Activated T-cell treated with anti-CD3 and anti-CD28 coated beads for 24 hours (primary cell): Measurements from ENCODE around the gene MORN4.
"Not testable (repeated sequence)": the region's sequence is repeated elsewhere in the genome, so short reads cannot be mapped to it uniquely, and the experiment has no call there.

ENCODE experiments used
- DNase-seq: peaks from one replicate; pipeline ENCODE4 v3.0.0-alpha.2; 2020; ENCODE audit warnings: low read depth

Gene MORN4

DNA sequence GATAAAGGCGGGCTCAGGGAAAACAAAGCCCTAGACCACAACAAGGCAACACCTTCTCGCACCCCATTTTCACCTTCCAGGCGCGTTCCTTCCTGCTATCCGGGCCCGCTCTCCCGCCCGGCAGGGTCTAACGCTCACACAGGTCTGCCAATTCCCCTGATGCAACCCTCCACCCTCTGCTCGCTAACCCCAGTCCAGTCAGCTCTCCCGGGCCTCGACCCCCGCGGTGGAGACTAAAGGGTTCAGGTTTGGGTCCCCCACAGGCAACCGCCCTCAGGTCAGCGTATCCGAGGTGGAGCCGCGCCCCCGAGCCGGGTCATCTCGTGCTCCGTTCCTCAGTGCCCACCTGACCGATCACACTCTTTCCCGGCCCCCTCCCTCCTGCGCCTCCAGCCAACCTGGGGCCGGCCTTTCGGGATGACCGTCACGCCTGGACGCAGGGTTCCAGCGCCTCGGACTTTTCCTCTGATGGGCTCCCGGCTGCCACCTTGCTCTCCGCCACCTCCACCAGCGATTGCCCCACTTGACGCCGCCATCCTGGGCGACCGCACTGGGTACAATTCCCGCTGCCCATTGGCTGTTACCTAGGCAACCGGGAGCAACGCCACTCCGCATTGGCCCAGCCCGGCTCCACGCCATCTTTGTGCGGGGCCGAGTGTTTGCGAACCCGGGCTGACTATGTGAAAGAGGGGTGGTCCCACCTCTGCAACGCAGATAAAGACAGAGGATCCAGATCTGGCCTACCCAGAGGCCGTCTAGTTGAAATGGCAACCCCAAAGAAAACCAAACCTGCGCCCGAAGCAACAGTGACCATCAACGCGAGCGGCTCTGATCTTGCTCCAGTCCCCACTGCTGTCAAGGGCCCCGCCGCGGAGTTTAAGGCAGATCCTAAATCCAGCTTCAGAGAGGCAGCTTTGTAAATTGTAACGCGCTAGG lies at the start of gene MORN4:
TSS of gene MORN4 (minus strand) at position 552 of the 936 bp plus-strand sequence. CDS start 13,847 bp downstream, outside the sequence.
- DNase-seq, result peak; percentile 88

DNA sequence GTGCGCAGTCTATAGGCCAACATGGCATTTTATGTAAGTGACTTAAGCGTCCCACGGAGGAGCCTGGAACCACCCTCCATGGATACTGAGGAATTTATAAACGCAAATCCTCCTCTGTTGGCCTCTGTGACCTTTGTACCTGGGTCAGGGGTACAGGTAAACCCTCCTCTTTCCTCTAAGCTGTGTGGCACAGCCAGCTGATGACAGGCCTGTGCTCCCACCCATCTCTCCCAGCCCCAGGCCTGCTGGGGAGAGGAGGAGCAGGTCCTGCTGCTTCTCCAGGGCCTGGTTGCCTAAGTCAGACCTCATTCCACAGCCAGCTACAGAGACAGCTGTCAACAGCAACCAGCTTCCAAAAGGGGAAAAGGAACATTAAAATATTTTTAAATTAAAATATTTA lies 48.7 kb upstream of the MORN4 start:
- DNase-seq, result no peak

DNA sequence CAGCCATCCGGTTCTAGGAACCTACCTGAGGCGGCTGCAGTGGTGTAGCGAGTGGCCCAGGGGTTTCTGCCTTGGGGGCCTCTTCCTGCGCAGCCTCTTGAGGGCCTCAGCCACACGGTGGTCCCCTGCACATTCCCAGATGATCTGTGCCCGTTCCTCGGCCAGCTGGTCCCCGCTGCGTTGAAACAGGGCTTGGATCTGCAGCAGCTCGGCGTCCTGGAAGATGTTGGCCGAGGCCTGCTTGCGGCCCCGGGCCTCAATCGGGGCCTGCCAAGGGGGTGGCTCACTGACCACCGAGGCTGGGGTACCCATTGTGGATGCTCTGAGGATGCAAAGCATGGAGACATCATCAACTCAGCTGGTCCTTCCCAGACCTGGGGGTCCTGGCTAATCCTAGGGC lies 46.3 kb upstream of the MORN4 start:
- DNase-seq, result no peak

DNA sequence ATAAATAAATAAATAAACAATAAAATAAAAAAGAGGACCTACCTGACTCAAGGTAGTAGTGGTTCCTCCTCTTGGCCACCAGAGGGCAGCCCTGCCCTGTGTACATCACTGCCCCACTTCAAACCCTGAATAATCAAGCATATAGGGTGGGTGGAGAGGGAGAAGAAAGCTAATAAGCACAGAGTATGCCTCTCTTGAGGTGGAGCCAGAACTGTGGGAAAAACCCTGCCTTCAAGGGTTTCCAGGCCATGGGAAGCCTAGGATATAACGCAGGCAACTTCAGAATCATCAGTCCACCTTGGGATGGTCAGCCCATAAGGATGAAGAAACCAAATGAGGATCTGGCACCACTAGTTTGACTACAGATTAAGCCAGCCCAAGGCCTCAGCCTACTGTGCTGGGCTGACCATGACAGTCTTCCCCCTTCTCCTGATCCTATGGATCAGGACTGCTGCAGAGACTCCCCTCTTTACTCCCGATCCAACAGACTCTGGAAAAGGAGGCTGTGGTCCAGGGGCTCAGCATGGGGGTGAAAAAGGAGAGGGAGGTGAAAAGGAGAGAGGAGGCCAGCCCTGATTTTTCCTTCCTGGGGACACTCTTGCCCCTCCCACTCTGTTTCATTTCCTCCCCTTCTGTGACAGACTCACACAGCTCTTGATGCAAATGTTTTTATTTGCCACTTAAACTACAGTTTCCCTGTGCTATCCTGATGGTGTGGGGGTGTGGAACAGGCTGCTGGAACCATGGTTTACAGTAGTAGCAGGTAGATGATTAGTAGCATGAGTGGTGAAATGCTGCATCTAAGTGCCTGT lies 43.7 kb upstream of the MORN4 start:
- DNase-seq, result peak; percentile 15

DNA sequence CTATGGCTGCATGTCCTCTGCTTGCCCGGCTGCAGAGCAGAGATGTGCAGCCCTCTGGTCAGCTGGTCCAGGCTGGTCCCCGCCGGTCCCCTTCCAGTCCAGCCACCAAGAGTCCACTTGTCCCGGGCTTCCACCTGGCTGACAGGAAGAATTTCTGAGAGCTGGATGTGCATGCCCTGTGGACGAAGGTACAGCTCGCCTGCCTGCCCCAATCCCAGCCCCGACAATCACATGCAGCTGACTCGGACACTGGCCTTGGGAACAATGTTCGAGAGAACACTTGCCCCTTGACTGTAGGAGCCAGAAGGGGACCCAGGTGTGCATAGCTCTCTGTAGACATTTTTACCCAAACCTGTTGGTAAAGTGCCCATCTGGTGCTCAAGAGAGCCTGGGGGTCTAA lies 41.9 kb upstream of the MORN4 start:
- no peak for DNase-seq

DNA sequence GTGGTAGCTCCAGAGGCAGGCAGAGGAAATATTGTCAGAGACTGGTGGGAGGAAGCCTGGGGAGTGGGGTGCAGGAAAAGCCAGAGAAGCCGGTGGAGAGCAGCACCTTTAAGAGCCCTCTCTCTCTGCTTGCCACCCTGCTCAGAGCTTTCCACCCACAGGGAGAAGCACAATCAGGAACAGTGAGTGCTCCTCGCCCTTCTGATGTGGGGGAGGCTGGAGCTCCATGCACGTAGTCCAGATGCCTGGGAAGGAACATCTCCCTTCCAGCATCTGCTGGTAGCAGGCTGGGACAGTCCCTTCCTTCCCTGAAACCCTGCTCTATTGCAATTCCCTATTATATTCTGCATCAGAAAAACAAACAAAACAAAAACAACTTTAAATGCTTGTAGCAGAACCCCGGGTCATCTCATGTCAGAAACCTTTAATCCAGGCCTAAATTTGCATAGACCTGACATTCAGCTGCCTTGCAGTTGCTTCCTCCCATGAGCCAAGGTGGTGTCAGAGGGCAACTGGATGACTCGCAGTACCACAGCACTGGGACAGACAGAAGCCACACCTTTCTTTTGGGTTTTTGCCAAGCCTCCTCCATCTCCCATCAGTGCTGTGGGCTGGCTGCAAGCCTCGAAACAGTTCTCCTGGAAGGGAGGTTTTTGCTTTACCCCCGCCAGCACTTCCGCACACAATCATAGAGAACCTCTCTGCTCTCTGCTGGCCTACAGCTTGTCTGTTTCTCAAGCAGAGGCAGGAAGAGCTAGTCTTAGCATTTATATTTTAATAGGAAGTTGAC lies 40.6 kb upstream of the MORN4 start:
- DNase-seq, result no peak

DNA sequence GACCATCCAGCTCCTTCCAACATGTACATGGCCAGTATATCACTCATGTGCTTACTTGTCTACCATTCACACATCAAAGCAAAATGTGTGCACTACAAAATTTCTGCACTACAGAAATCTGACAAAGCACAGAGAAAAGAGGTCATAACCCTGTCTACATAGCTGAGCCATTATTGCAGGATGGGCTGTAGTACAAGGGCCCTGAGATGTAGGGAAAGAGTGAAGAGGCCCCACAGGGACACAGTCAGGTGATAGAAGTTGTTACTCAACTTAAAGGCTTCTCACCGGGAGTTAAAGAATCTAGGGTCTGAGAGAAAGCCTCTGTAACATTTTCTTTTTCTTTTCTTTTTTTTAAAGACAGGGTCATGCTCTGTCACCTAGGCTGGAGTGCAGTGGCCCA lies 36.3 kb upstream of the MORN4 start:
- no peak for DNase-seq

DNA sequence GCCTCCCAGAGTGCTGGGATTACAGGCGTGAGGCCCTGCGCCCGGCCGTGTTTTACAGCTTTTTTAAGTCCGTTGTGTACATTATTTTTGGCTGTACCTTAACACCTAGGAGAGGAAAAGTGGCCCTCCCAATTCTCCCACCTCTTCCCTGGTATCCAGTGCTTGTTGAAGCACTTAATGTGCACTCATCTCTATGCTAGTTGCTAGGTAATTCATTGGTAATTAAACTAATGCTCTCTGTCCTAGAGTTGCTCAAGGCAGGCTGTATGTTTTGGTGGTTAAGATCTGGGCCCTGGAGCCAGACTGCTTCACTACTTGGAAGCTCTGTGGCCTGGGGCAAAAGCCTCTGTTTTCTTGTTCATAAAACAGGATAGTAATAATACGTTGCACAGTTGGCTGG lies 34.2 kb upstream of the MORN4 start:
- no peak for DNase-seq

DNA sequence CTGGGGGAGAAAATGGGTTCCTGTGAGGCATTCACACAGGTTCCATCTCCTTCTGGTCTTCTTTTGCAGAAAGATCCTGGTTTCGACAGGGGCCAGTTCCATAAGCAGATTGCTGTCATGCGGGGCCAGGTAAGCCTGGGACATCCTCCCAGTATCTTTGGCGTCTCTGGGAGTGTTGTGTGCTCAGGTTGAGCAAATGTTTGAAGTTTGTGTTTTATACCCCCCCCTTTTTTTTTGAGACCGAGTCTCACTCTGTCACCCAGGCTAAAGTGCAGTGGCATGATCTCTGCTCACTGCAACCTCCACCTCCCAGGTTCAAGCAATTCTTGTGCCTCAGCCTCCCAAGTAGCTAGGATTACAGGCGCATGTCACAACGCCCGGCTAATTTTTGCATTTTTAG lies 33.7 kb upstream of the MORN4 start:
- DNase-seq, result no peak

DNA sequence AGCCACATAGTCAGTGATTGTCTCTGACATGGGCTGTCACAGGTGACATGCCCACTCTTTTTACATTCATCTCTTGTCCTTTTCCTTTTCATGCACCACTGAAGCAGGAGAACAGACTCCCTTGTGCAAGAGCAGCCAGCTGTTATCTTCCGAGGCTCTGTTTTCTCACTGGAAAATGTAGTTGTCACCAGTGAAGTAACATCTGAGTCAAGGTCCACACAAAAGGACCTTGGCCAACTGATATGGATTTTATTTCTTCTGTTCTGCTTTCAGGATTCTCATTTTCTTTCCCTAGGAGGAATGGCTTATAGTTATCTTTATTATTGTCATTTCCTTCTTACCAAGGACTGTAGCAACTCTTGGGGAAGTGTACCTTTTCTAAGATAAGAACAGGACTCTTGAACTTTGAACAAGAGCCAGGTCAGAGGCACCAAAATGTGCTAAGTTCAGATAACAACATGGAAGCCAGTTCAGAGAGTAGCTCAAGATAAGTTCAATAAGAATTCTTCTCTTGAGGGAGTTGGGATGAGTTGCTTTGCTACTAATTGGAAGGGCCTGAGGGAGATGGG lies 31.1 kb upstream of the MORN4 start:
- DNase-seq, result no peak

DNA sequence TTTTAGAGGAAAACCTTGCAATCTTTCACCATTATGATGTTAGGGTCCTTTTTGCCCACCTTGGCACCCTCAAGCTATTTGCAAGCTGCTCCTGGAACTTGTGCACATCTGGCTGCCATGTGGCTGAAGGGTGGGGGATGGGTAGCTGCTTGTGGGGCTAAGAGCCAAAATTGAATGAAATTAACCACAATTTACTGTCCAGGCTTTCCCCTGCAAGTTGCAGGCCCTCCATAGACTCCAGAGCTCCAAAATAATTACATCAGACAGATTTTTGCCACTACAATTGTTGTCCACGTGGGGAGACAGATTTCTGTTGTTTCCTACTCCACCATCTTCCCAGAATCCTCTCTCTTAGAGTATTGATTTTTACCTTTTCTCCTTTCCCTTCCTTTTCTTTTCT lies 26.3 kb upstream of the MORN4 start:
- DNase-seq, result no peak

DNA sequence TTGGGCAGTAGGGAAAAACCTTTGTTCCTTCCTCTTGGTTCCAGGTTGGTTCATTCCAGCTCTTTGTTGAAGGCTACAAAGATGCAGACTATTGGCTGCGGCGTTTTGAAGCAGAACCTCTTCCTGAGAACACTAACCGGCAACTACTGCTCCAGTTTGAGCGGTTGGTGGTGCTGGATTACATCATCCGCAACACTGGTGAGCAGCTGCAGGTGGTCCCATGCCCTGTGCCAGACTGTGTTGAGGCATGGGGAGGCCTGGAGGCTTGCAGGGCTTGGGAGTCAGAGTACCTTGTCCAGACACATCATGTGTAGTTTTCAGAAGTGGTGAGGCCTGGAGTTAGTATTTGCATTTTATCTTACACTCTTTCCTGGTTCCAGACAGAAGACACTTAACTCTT lies 23.5 kb upstream of the MORN4 start:
- no peak for DNase-seq

DNA sequence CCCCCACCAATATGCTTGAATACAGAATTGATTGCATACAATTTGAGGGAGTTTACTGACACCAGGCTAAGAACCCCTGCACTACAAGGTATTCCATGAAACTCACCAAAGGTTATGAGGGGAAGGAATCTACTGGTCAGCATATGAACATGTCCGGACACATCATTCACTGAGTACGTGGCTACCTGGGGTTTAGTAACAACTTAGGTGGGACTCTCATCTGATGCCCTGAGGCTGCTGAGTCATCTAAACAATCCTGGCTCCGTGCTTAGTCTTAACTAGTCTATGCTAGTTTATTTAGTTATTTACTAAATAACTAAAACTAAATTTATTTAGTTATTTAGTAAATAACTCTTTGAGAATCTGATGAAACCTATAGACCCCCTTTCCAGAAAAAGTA lies 18.5 kb upstream of the MORN4 start:
- no peak for DNase-seq

DNA sequence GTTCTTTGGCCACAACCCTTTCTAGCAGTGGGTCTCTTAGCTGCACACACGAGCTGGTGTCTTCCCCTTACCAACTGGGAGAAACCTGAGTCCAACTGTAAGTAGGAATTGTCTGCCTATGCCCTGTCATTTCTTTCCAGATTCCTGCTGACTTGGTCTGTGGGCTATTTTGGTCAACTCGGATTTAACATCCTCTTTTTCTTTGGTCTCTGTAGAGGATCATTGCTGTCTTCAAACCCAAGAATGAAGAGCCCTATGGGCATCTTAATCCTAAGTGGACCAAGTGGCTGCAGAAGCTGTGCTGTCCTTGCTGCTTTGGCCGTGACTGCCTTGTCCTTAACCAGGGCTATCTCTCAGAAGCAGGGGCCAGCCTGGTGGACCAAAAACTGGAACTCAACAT lies 17.4 kb upstream of the MORN4 start:
- no peak for DNase-seq

DNA sequence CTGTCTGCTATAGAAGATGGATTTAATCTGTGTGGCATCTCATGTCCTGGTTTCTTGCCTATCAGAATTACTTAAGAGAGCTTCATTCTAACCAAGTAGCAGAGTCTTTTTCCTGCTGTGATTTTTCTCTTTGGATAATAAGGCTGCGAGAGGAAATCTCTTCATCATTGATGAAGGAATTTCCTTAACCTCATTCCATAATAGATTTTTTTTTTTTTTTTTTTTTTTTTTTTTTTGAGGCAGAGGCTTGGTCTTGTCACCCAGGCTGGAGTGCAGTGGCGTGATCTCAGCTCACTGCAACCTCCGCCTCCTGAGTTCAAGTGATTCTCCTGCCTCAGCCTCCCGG lies 16.1 kb upstream of the MORN4 start:
- DNase-seq, result not testable (repeated sequence)

DNA sequence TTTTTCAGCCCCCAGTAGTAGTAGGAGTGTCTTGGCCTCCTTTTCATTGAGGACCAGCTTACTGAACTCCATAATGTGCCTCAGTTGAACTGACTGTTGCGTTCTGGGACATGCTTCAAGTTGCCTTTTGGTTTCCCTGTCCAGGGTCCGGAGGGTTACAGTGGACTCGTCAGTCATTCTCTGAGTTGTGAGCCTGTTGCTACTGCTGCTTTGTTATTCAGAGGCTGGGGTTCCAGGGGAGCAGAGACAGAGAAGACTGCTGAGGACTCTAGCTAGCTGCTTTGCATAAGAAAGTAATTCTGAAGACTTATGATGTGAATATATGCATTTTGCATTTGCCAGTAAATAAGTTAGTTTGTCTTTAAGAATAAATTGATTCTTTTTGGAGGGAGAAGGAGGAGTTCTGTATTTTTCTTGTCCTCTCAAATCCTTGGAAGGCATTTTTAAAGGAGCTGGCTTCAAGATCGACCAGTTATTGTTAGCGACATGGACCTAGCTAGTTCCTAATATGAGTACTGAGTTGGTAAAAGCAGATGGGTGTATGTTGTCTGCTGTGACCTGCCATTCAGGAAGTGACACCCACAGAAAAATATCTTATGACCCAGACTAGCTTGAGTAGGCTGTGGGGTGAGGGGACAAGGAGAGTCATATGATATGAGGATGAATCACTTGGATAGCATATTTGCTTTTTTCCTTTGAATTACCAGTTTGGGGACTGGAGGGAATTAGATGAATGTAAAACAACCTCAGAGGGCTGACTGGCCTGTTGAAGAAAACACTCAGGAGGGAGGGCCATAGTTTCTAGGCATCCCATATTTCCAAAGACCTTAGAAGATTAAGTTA lies 15.5 kb upstream of the MORN4 start:
- DNase-seq, result no peak

DNA sequence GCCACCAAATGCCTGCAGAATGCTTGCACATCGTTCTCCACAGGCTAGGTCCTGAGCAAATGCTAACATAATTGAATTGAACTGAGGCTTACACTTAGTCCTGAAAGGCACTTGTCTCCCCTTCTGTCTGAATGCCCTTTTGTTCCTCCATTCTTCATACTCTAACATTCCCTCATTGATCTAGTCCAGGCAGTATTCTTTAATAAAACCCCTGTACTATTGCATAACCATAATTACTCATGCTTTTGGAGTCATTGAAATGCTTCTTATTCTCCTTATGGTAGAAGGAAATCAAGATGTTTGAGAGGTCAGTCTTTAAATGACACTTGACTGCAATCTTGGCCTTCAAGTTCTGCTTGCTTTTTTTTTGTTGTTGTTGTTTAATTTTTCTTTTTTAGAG lies 14.3 kb upstream of the MORN4 start:
- DNase-seq, result no peak

DNA sequence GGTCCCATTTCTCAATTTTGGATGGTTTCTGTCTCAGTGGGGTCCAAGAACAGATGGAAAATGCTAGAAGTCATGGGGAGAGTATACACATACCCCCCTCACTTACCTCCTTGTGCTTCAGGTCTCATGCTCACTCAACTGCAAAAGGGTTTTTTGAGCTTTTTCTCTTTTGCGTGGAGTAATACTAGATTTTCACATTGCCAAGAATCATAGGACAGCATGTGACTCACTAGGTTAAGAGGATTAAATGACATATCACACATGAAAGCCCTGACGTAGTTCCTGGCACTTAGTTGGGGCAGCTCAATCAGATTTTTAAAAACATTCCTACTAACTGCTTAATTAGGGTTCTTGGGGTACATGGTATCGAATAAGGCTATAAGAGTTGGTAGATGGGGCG lies 11.6 kb upstream of the MORN4 start:
- DNase-seq, result no peak

DNA sequence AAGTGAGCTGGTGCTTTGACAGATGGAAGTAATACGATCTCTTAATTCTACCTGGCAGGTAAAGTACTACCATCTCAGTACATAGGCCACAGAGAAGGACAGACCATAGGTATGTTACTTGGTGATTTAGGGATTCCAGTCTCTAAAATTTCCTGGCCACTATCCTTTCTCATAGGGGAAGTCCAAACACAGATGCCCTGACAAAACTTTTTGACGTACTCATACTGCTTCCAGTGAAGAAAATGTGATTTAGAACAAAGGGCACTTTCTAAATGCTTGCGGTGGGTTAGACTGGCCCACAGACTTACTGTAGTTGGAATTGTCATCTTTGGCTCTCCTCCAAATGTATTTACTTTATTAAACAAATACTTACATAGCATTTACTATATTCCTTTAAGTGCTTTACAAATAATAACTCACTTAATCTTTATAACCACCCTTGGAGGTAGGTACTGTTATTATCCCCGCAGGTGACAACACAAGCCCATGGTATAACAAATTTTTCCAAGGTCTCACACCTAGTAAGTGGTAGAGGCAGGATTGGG lies 10.2 kb upstream of the MORN4 start:
- DNase-seq, result no peak

DNA sequence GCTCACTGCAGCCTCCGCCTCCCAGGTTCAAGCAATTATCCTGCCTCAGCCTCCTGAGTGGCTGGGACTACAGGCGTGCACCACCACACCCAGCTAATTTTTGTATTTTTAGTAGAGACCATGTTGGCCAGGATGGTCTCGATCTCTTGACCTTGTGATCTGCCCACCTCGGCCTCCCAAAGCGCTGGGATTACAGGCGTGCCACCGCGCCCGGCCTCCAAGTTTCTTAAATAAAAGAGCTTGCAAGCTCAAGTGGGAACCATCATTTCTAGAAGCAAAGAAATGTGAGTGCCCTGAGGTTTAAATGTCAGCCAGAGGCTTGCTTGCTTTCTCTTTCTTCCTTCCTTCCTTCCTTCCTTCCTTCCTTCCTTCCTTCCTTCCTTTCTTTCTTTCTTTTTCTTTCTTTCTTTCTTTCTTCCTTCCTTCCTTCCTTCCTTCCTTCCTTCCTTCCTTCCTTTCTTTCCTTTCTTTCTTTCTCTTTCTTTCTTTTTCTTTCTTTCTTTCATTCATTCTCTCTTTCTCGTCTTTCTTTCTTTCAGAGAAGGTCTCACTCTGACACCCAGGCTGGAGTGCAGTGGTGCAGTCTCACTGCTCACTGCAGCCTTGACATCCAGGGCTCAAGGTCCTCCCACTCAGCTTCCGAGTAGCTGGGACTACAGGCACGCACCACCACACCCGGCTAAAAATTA lies 9.3 kb upstream of the MORN4 start:
- not testable (repeated sequence) for DNase-seq
